GM19025 (cell line): ENCODE measurements around the gene UBE2M.

Experiments
- ATAC-seq: cut with Tn5 transposase; IDR thresholded peaks from one replicate; pipeline ENCODE4 v1.9.1; 2021; ENCODE audit warnings: mild to moderate bottlenecking, low read depth, moderate library complexity; ENCODE audit not compliant: unreplicated experiment

UBE2M gene

DNA sequence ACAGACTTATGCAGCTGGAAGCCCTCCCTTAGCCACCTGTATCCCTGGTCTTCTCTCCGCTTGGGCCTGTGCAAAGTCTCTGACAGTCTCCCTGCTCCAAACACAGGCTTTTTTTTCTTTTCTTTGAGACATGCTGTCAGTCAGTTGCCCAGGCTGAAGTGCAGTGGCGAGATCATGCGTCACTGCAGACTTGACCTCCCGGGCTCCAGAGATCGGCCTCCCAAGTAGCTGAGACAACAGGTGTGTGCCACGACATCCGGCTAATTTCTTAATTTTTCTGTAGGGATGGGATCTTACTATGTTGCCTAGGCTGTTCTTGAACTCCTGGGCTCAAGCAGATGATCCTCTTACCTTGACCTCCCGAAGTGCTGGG, 13.2 kb upstream of the UBE2M start:
- ATAC-seq, result no peak

GRCh38 chr19:58570770-58571574, 12.6 kb upstream of the UBE2M start:
- no peak for ATAC-seq

GRCh38 chr19:58569943-58570670, 11.7 kb upstream of the UBE2M start:
- ATAC-seq, result no peak

DNA sequence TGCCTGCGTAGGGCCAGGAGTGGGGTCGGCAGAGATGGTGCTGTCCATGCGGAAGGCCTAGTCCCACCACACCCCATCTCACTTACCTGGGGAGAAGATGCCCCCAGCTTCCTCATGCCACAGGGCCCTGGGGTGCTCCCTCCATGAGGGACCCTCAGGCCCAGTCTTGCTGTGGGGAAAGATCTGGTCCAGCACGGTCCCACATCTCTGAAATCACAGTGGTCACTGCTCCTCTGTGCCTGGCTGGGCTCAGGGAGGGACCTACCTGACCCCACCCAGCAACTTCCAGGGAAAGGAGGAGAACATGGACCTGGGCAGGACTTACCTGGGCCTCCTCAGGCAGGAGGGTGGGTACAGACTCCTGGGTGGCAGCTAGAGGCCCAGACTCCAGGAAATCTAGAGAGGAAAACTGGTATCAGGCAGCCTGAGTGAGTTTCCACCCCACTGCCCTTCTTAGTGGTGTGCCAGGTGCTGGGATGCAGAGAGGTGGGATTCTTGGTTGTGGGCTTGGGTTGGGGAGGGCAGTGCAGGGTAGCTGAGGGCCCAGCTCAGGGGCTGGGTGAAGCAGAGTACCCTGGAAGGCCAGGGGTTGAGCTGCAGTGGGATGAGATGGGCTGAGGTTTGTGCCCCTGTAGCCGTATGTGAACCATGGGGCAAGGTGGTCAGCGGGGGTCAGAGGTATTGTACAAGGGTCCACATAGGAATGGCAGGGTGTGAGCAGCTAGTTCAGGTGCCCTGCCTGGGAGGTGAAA, 11.0 kb upstream of the UBE2M start:
- no peak for ATAC-seq

GRCh38 chr19:58568453-58569130, 10.2 kb upstream of the UBE2M start:
- no peak for ATAC-seq

GRCh38 chr19:58566989-58567388, 8.6 kb upstream of the UBE2M start:
- no peak for ATAC-seq

GRCh38 chr19:58563823-58564222, 5.4 kb upstream of the UBE2M start:
- ATAC-seq, result no peak

DNA sequence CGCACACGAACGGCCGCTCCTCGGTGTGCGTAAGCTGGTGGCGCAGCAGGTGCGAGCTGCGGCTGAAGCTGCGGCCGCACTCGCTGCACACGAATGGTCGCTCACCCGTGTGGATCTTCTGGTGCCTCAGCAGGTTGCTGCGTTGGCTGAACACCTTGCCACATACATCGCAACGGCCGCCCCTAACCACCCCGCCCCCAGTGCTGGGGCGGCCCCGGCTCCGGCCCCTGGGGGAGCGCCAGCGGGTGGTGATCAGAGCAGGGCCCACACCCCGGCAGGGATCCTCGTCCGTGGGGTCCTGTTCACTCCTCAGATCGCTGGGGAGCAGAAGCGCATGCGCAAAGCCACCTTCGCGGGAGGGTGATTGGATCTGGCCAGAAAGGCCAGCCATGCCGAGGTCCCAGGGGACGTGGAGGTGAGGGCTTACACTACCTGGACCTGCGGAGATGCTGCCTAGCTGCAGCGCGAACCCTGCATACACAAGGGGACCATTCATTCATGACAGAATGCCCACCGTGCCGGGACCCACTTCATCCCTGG, 4.7 kb upstream of the UBE2M start:
- no peak for ATAC-seq

DNA sequence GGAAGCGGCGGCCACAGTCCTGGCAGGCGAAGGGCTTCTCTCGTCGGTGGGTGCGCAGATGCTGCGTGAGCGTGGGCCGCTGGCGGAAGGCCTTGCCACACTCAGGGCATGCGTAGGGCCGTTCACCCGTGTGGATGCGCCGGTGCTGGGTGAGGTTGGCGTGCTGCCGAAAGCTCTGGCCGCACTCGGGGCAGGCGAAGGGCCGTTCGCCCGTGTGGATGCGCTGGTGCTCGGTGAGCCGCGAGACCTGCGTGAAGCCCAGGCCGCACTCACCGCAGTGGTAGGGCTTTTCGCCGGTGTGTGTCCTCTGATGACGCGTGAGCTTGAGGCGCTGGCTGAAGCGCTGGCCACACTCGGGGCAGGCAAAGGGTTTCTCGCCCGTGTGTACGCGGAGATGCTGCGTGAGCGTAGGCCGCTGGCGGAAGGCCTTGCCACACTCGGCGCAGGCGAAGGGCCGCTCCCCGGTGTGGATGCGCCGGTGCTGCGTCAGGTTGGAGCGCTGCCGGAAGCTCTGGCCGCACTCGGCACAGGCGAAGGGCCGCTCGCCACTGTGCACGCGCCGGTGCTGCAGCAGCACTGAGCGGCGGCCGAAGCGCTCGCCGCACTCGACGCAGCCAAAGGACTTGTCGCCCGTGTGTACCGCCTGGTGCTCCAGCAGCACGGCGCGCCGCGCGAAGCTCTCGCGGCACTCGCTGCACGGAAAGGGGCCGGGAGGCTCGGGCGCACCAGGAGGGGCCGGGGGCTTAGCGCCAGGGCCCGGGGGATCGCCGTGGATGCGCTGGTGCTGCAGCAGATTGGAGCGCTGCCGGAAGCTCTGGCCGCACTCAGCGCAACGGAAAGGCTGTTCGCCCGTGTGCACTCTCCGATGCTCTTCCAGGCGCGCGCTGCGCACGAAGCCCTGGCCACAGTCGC, 4.0 kb upstream of the UBE2M start:
- no peak for ATAC-seq

- ATAC-seq, result no peak
Measured at GRCh38 chr19:58561373-58562121, 3.1 kb upstream of the UBE2M start.

- ATAC-seq, result no peak
Measured at GRCh38 chr19:58560921-58561320, 2.5 kb upstream of the UBE2M start.

DNA sequence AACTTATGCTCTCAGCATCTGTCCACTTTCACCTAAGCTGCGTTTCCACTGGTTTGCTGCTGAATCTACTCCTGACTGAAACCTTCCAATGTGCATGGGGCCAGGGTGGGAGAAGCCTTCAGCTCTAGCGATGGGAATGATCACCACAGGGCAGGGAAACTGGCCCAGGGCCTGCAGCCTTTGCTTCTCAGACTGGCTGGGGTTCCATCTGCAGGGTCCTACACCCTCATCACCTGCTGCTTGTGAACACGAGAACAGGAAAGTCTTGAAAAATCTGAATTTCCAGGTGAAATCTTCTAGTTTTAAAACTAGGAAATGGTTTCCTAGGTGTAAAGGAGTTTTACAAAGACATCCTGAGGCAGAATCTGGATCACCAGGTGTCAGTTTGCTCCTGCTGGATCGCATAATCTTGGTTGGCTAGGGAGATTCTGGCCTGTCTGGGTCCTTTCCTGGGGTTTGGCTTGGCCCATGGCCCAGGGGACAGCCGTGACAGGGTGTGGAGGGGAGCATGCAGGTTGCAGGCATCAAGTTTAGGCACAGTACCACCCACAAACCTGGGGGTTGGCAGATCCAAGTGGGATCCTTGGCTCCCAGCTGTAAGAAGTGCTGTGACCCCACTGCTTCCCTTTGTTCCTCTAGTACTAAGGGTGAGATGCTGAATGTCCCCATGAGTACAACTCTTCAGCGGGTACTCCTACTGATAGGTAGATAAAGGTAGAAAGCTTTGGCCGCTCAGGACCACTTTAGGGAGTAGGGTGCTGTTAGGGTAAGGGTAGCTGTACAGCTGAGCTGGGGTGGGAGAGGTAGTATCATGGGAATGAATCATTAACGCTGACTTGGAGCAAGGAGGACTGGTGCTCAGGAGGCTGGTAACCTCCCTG, 1.8 kb upstream of the UBE2M start:
- no peak for ATAC-seq

DNA sequence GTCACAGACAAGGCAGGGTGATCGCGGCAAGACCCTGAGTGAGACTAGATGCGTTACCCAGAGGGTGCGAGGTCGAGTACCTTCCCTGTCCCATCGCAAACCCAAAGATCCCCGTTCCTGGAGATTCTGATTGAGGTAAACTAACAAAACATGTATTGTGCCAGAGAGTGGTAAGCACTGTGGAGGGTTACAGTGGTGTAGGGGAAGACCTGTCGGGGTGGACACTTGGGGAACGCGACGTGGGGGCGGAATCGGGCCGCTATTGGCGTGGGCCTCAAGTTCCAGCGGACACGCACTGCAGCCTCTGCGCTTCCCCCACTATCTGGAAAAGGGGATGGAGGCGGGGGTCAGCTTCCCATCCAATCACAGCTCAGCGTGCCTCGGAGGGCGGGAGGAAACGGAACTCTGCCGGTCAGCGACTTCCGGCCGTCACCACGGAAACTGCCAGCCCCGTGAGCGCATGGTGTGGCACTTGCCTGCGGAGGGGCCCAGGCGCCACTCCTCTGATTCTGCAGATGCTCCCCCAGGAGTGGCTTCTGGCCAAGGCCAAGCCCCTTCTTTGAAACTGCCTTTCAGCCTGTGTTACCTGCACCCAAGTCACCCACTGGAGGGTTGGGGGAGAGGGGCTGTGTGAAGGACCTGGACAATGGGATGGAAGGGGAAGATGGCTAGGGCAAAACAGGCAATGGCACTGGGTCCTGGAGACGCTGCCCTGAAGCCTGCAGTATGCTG, 1.0 kb upstream of the UBE2M start:
- ATAC-seq, result no peak

- peak; percentile 47 for ATAC-seq
Measured at GRCh38 chr19:58558623-58559274, 338 bp upstream of the UBE2M start.

- ATAC-seq, result no peak
Measured at GRCh38 chr19:58557221-58558065, 968 bp downstream of the UBE2M start.
